Frontal cortex (tissue), 4 donors: Measurements from ENCODE around the gene PYROXD2. TPM values are rescaled to one million over a fixed set of nuclear protein-coding genes. Genes with fewer than 3 reads are reported as not detected.
"Not testable (repeated sequence)": the region's sequence is repeated elsewhere in the genome, so short reads cannot be mapped to it uniquely, and the experiment has no call there.

Experiments used
- DNase-seq, 2 donors: peaks; one replicate each; pipeline ENCODE4 v3.0.0; 2012; ENCODE audit warnings: low spot score in 2 of 2
- FAIRE-seq: peaks from 2 replicates; lab custom pipeline; 2012; peaks lifted over from hg19 to GRCh38; lab: Jason Lieb, UNC
- total RNA-seq: library from RNA; depleted of rRNA; stranded (reverse); fragments of >200 nt; gene quantifications from one replicate; pipeline ENCODE4 v1.2.3, GENCODE V29; 2014
- donor health status: control.
- donor health status: control.
- donor health status: control.

PYROXD2 gene
- total RNA-seq, 1 donor from 2014 or later: 2.4 TPM

DNA sequence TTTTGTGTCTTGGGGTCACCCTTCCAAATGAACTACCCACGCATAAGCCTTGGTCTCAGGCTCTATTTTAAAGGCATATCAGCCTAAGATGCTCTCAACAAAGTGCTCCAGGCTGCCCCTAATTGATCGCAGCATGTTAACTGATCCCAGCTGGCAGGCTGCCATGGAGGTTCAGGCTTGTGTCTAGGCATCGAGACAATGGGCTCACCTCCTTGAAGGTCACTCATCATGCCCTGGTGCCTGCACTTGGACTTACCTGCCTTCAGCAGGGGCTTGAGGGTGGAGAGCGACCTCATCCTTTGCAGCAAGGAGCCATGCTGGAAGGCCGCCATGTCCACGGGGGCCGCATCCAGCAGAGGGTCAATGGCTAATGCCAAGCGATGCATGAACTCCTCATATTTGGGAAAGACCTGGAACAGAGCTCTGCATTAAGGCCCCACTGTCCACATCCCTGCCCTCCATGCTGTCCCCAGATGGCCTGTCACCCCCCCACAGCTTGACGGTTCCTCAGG lies 17.8 kb downstream of the PYROXD2 start:
- no peak for FAIRE-seq
- DNase-seq: no peak

- FAIRE-seq: no peak
- DNase-seq: no peak
These were observed 18.6 kb downstream of the PYROXD2 start for GRCh38 chr10:98396096-98397063.

DNA sequence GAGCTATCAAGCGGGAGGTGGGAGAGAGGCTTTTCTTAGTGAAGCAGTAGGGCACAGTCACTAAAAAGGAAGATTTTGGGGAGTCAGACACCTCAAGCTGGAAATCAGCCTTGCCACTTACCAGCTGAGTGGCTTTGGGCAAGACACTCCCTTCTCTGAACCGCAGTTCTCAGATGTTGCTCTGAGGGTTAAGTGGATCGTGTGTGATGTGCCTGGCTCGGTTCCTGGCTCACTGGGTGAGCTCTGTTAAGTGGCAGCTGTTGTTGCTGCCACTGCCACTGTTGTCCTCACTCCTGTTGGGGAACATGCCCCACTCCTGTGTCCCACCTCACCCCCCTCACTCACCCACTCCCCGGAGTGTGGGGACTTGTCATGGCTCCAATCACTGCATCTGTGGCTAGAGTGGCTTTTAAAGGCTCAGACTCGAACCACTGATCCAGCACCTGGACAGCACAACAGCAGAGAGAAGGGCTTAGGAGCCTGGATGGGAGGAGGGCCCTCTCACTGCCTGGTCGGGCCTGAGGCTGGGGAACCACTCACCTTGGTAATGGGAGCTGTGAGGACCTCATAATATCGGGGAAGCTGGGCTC lies 20.0 kb downstream of the PYROXD2 start:
- FAIRE-seq (no peak), DNase-seq (no peak)

DNA sequence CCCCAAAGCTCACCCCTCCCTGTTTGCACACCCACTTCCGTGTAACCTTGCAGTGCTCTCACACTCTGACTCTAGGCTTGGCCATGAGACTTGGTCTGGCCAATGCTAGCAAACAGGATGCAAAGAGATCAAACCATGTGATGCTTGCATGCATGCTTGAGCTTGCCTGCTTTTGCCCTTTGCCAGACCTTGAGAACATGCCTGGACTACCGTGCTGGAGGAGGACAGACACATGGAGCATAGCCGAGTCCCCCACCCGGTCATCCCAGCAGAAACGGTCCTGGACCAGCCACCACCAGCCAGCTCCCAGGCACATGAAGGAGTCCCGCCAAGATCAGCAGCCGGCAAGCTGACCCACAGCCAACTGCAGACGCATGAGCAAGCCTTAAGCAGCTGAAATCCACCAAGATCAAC lies 23.4 kb downstream of the PYROXD2 start:
- DNase-seq: no peak

DNA sequence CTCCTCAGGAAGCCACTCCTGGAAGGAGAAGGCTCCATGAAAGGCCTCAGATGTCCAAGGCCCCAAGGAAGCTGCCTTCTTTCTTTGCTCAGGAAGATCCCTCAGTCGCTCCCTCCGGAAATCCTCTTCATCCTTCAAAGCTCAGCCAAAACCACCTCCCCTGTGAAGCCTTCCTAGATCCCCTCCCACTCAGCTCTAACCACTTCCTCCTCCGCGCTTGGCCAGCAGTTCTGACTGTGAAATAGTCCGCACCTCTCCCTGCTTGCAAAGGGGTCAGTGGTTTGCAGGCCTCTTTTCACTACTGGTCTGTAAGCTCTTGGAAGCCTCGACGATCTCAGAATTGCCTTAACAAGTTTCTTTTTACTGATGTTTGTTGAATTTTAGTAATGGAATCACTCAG lies 23.9 kb downstream of the PYROXD2 start:
- DNase-seq: no peak
- no peak for FAIRE-seq

More for the DNA sequence above, 23.4 kb downstream of the PYROXD2 start:
- FAIRE-seq: no peak

GRCh38 chr10:98390406-98390805 lies 24.6 kb downstream of the PYROXD2 start:
- FAIRE-seq: no peak
- no peak for DNase-seq

DNA sequence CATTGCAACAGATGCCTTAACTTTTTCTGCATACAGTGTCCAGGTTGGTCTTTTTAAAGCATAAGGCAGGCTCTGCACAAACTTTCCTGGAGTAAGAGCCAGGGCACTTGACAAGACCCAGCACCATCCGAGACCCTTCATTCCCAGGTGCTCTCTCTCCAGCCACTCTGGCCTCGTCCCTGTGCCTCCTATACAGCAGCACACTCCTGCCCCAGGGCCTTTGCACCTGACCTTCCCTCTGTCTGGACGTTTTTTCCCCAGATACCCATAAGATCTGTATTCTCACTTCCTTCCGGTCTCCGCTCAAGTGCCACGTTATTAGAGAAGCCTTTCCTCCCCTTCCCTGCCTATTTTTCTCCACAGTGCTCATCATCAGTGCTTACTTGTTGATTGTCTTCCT lies 25.6 kb downstream of the PYROXD2 start:
- no peak for FAIRE-seq

DNA sequence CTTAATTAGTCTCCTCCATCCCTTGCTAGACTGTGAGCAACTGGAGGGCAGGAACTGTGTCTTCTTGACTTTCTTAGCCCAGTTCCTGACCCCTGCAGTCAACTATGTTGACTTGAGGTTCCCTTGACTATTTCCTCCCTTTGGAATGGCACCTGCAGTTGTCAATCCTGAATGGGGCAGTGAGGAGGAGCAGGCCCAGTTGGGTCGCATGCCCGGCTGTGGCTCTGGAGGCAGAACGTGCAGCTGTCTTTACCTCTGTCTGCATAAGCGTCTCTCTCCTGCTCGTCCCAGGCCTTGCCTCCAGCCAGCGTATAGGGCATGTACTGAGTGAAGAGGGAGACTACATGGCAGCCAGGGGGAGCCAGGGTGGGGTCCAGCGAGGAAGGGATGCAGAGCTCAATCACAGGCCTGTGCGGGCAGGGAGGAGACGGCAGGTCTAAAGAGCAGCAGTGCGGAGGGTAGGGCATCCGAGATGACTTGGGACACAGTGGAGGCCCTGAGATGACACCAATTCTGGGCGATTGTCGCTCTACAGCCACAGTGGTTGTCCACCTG lies 26.8 kb downstream of the PYROXD2 start:
- DNase-seq: no peak
- no peak for FAIRE-seq

More for the DNA sequence above, 25.6 kb downstream of the PYROXD2 start:
- no peak for DNase-seq

GRCh38 chr10:98384531-98385133 lies 30.4 kb downstream of the PYROXD2 start:
- DNase-seq: no peak
- no peak for FAIRE-seq

DNA sequence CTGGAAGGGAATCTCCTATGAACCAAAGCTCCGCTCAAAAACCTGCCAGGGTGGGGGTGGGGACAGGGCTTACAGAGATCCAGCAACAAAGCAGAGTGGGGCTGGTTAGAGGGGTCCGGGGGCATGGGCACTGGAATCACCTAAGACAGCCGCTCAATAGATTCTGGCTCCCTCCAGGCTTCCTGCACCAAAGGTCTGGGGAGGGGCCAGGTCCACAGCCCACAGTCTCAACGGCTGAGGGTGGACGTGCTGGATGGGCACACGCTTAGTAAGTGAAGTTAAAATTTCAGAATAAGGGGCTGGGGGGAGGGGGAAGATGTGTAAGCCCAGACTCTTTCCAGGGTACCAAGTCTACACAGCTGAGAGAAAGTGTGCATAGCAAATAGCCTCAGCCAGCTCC lies 31.1 kb downstream of the PYROXD2 start:
- DNase-seq: no peak
- no peak for FAIRE-seq

DNA sequence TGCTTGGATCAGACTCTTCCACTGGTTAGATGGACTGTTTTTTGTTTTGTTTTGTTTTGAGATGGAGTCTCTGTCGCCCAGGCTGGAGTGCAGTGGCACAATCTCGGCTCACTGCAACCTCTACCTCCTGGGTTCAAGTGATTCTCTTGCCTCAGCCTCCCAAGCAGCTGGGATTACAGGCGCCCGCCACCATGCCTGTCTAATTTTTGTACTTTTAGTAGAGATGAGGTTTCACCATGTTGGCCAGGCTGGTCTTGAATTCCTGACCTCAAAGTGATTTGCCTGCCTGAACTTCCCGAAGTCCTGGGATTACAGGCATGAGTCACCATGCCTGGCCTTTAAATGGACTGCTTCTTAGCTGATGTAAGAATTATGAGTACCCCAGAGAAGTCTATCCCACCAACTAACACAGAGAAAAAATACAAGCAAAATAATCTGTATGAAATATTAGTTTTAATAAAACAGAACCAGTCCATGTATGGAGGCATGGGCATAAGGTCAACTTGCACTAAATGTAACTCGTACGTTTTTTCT lies 31.8 kb downstream of the PYROXD2 start:
- not testable (repeated sequence) for FAIRE-seq, DNase-seq

- DNase-seq (no peak), FAIRE-seq (no peak)
These were observed 32.3 kb downstream of the PYROXD2 start for GRCh38 chr10:98382691-98383101.

DNA sequence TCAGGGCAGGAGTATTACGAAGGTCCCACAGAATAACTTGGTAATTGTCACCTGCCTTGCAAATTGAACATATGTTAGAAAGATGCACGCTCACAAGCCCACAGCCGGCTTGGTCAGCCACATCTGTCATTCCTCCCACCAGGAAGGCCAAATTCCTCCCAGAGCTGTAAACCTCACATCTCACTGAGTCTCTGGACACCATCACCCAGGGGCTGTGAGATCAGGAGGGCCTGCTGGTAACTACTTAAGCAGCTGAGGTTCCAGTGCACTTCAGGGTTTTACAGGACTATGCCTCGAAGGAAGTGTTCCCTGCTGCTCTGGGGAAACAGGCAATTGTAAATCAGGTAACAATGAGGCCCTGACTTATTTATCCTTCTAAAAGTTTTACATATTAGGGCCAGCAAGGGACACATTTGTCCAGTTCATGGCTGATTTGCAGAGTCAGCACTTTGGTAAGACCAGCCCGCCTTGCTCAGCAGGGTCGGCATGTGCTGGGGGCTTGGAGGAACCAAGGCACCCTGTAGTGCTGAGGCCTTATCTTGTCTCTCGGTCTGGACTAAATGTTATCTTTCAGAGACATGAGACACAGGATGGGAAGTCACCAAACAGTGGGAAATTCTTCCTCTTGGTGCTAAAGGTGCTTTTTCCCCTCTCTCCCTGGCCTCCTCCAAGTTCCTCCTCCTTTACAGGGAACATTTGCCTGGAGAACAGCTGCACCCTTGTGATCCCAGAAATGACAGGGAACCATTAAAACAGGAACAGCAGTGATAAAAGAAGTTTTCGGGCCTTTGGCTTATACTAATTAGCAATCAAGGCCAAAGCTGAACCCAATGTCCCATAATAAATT lies 34.3 kb downstream of the PYROXD2 start:
- FAIRE-seq (no peak), DNase-seq (no peak)

DNA sequence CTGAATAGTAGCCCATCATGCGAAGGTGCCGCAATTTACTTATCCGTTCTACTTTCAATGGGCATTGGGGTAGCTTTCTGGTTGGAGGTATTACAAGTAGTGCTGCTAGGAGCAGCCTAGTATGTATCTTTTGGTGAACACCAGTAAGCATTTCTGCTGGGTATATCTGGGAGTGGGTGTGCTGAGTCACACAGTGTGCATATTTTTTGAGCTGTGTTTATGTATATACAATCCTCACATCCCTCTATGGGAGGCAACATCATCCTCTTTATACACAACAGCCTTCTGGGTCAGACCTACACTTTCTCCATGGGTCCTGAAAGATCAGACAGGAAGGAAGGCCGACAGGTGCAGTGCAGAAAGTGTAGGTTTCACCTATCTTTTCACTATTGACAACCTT lies 36.3 kb downstream of the PYROXD2 start:
- DNase-seq (no peak), FAIRE-seq (no peak)

DNA sequence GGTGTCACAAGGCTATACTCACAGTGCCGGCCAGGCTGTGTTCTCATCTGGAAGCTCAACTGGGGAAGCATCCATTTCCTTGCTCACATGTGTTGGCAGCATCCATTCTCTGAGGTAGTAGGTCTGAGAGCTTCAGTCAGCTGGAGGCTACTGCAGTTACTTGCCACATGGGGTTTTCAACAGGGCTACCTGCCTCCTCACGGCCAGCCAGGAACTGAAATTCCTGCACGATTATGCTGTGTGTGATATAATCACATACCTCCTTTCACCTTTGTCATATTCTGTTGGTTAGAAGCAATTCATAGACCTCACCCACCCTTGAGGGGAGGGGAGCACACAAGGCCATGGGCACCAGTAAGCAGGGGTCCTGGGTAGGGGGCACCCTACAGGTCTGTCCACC lies 37.4 kb downstream of the PYROXD2 start:
- DNase-seq (no peak), FAIRE-seq (no peak)

DNA sequence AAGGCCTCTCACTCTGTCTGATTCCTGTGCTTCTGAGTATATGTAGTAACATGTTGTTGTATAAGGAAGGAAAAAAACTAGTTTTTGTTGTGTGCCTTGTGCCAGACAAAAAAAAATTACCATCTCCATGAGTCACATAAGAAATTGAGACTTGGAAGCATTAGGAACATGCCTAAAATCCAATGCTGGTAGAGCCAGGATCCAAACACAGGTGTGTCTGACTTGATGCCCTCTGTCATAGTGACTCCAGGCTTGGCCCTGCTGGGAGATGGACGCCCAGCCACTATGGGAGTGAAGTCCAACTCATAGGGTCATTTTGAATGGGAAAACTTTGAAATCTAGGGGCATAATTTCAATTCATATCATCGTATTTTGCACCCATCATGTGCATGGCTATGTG lies 38.0 kb downstream of the PYROXD2 start:
- FAIRE-seq: no peak
- DNase-seq: no peak

DNA sequence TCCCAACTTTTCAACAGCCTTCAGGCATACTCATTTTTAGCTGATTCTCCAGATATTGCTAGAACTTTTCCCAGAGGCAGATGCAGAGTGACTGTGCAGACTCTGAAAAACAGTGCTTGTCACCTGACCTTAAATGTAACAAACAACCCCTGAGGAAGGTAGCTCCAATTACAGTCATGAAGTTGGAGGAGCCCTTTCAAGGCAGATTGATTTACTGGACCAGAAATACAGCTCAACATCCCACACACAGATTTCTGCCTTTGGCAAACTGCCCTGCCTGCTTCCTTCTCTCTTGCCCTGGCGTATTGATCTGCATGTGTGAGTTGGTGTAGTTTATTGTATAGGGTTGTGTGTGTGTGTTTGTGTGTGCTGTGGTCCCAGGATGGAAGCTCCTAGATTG lies 38.5 kb downstream of the PYROXD2 start:
- DNase-seq: no peak
- no peak for FAIRE-seq

DNA sequence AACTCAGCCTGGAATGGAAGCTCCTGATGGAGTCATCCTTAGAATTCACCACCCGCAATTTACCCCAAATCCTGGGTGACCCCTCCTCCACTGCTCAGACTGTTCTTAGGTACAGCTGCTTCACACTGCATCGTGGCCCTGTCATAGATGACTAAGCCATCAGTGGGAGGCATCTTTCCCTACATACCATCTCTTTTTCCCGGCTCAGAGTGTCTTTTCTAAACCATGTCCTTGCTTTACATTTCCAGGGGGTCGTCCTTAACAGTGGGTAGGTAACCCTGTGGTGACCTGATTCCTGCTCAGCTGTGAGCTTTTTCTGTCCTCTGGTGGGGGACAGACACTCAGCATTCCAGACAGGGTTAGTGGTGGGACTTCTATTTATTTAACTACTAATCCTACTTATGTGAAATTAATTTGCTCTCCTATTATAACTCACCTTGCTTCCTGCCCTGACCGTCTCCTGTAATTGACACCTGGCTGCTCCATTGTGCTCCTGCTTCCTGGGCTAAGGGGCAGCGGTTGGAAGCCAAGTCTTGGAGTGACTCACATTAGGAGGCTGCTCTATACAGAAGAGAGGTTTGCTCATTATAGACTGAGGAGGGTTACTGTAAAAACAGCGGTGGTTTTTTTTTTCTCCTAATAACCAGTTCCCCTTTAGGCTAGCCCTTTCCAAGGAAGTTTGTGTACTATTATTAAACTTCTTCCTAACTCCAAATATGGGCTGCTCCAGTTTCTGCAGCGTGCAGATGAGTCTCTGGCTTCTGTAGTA lies 40.6 kb downstream of the PYROXD2 start:
- no peak for FAIRE-seq
- no peak for DNase-seq
